ENCODE results near the gene SPO11. TPM values are rescaled to one million over a fixed set of nuclear protein-coding genes. Genes with fewer than 3 reads are reported as not detected.
"Not testable (repeated sequence)": the region's sequence is repeated elsewhere in the genome, so short reads cannot be mapped to it uniquely, and the experiment has no call there.

Gene SPO11
- total and polyA plus RNA-seq, 2 donors: not detected

DNA sequence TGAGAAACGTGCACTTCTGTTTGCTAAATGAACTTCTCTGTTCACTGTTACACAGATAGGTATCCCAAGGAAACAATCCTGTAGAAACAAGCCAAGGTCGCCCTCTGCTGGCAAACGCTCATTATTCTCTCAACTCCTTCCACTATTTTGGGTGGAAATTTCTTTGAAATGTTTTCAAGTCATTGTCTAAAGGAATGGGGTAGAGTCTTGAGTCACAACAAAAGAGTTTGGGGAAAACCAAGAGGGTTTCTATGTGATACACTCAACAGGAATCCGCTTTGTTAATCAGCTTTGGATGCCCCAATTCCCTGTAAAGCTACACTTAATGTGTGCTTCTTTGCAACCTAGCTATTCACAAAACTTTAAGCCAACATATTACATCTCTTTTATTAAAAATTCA is 16.9 kb downstream of the SPO11 start:
- Histone ChIP-seq H3K4me1 (ENCODE audit: control insufficient read depth in 2 of 2, insufficient read depth in 2 of 2, low read length in 2 of 2) (no peaks in the 10 kb centered on the region), H3K4me3 (ENCODE audit: low read length in 2 of 2) (no peak overlapping the region), H3K36me3 (ENCODE audit: control insufficient read depth in 2 of 2, insufficient read depth in 2 of 2, low read length in 1 of 2) (no peaks in the 10 kb centered on the region), H3K27me3 (ENCODE audit: control insufficient read depth in 2 of 2, insufficient read depth in 1 of 2, low read length in 1 of 2) (peaks cover 10 to 11% of the 10 kb centered on the region in 2 donors), H3K9me3 (ENCODE audit: control insufficient read depth in 2 of 2, insufficient read depth in 1 of 2, low read length in 1 of 2) (peaks cover 0 to 3% of the 10 kb centered on the region in 2 donors), H3K27ac (ENCODE audit: low read depth in 1 of 2, low read length in 1 of 2) (no peak overlapping the region)
- WGBS: under 1% methylated on average over 4 of the region's 4 CpGs
- peak in 8 of 9 donors; percentile 38 to 78 (median 54) for DNase-seq (ENCODE audit: low read depth in 6 of 9, low spot score in 9 of 9)

GRCh38 chr20:57347393-57347792 is 17.8 kb downstream of the SPO11 start:
- Histone ChIP-seq H3K9me3 (ENCODE audit: control insufficient read depth in 2 of 2, insufficient read depth in 1 of 2, low read length in 1 of 2) (peaks cover 0 to 3% of the 10 kb centered on the region in 2 donors), H3K4me1 (ENCODE audit: control insufficient read depth in 2 of 2, insufficient read depth in 2 of 2, low read length in 2 of 2) (peaks cover 7 to 9% of the 10 kb centered on the region in 2 donors), H3K36me3 (ENCODE audit: control insufficient read depth in 2 of 2, insufficient read depth in 2 of 2, low read length in 1 of 2) (no peaks in the 10 kb centered on the region), H3K27ac (ENCODE audit: low read depth in 1 of 2, low read length in 1 of 2) (no peak overlapping the region), H3K27me3 (ENCODE audit: control insufficient read depth in 2 of 2, insufficient read depth in 1 of 2, low read length in 1 of 2) (peaks cover 8 to 11% of the 10 kb centered on the region in 2 donors), H3K4me3 (ENCODE audit: low read length in 2 of 2) (no peak overlapping the region)
- WGBS: 92% methylated on average over 4 of the region's 4 CpGs
- no peak for DNase-seq (ENCODE audit: low read depth in 6 of 9, low spot score in 9 of 9)

- H3K9me3 ChIP-seq (ENCODE audit: control insufficient read depth in 2 of 2, insufficient read depth in 1 of 2, low read length in 1 of 2); H3K36me3 ChIP-seq (ENCODE audit: control insufficient read depth in 2 of 2, insufficient read depth in 2 of 2, low read length in 1 of 2); H3K4me3 ChIP-seq (ENCODE audit: low read length in 2 of 2); H3K4me1 ChIP-seq (ENCODE audit: control insufficient read depth in 2 of 2, insufficient read depth in 2 of 2, low read length in 2 of 2); DNase-seq (ENCODE audit: low read depth in 6 of 9, low spot score in 9 of 9); H3K27ac ChIP-seq (ENCODE audit: low read depth in 1 of 2, low read length in 1 of 2): not testable (repeated sequence)
- WGBS: 76% methylated on average over 44 of the region's 47 CpGs
- H3K27me3 ChIP-seq (ENCODE audit: control insufficient read depth in 2 of 2, insufficient read depth in 1 of 2, low read length in 1 of 2): peaks cover 8 to 11% of the 10 kb centered on the region in 2 donors
Measured at GRCh38 chr20:57348200-57348921, 18.8 kb downstream of the SPO11 start.

DNA sequence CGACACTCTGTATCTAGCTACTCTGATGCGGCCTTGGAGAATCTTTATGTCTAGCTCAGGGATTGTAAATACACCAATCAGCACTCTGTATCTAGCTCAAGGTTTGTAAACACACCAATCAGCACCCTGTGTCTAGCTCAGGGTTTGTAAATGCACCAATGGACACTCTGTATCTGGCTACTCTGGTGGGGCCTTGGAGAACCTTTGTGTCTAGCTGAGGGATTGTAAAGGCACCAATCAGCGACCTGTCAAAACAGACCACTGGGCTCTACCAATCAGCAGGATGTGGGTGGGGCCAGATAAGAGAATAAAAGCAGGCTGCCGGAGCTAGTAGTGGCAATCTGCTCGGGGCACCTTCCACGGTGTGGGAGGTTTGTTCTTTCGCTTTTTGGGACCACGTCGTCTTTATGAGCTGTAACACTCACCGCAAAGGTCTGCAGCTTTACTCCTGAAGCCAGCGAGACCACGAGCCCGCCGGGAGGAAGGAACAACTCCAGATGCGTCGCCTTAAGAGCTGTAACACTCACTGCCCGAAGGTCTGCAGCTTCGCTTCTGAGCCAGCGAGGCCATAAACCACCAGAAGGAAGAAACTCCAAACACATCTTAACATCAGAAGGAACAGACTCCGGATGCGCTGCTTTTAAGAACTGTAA is 19.4 kb downstream of the SPO11 start:
- H3K27ac ChIP-seq (ENCODE audit: low read depth in 1 of 2, low read length in 1 of 2); H3K9me3 ChIP-seq (ENCODE audit: control insufficient read depth in 2 of 2, insufficient read depth in 1 of 2, low read length in 1 of 2); DNase-seq (ENCODE audit: low read depth in 6 of 9, low spot score in 9 of 9); H3K4me1 ChIP-seq (ENCODE audit: control insufficient read depth in 2 of 2, insufficient read depth in 2 of 2, low read length in 2 of 2); H3K4me3 ChIP-seq (ENCODE audit: low read length in 2 of 2): not testable (repeated sequence)
- Histone ChIP-seq H3K36me3 (ENCODE audit: control insufficient read depth in 2 of 2, insufficient read depth in 2 of 2, low read length in 1 of 2) (peaks cover 8 to 12% of the 10 kb centered on the region in 2 donors), H3K27me3 (ENCODE audit: control insufficient read depth in 2 of 2, insufficient read depth in 1 of 2, low read length in 1 of 2) (peaks cover 8 to 11% of the 10 kb centered on the region in 2 donors)
- 86% methylated on average over 21 of the region's 21 CpGs for WGBS

- Histone ChIP-seq H3K4me1 (ENCODE audit: control insufficient read depth in 2 of 2, insufficient read depth in 2 of 2, low read length in 2 of 2) (peaks cover 9% of the 10 kb centered on the region in 2 donors), H3K27me3 (ENCODE audit: control insufficient read depth in 2 of 2, insufficient read depth in 1 of 2, low read length in 1 of 2) (peaks cover 8 to 9% of the 10 kb centered on the region in 2 donors), H3K9me3 (ENCODE audit: control insufficient read depth in 2 of 2, insufficient read depth in 1 of 2, low read length in 1 of 2) (peaks cover 0 to 3% of the 10 kb centered on the region in 2 donors), H3K27ac (ENCODE audit: low read depth in 1 of 2, low read length in 1 of 2) (no peak overlapping the region), H3K4me3 (ENCODE audit: low read length in 2 of 2) (no peak overlapping the region), H3K36me3 (ENCODE audit: control insufficient read depth in 2 of 2, insufficient read depth in 2 of 2, low read length in 1 of 2) (peaks cover 17 to 22% of the 10 kb centered on the region in 2 donors)
- no peak for DNase-seq (ENCODE audit: low read depth in 6 of 9, low spot score in 9 of 9)
- 97% methylated on average over 16 of the region's 16 CpGs for WGBS
Measured at GRCh38 chr20:57350081-57350710, 20.6 kb downstream of the SPO11 start.

GRCh38 chr20:57350726-57351041 is 21.1 kb downstream of the SPO11 start:
- H3K4me3 ChIP-seq (ENCODE audit: low read length in 2 of 2): peak overlapping the region; percentile 74 to 81

GRCh38 chr20:57351042-57351783 is 21.6 kb downstream of the SPO11 start, which contains the start of gene RAE1:
RAE1 (plus strand) TSS chr20:57351255; CDS start chr20:57354039, 2,784 bp downstream.
- Histone ChIP-seq H3K27ac (ENCODE audit: low read depth in 1 of 2, low read length in 1 of 2) (peak within 1 kb of the TSS; percentile 75 to 89), H3K4me3 (ENCODE audit: low read length in 2 of 2) (peak within 1 kb of the TSS; percentile 74 to 81), H3K27me3 (ENCODE audit: control insufficient read depth in 2 of 2, insufficient read depth in 1 of 2, low read length in 1 of 2) (peaks cover 8 to 9% of the 10 kb centered on the region in 2 donors), H3K4me1 (ENCODE audit: control insufficient read depth in 2 of 2, insufficient read depth in 2 of 2, low read length in 2 of 2) (peaks cover 9% of the 10 kb centered on the region in 2 donors), H3K36me3 (ENCODE audit: control insufficient read depth in 2 of 2, insufficient read depth in 2 of 2, low read length in 1 of 2) (peaks cover 23 to 29% of the 10 kb centered on the region in 2 donors), H3K9me3 (ENCODE audit: control insufficient read depth in 2 of 2, insufficient read depth in 1 of 2, low read length in 1 of 2) (peaks cover 0 to 3% of the 10 kb centered on the region in 2 donors)
- WGBS: under 1% methylated on average over 64 of the region's 64 CpGs
- DNase-seq (ENCODE audit: low read depth in 6 of 9, low spot score in 9 of 9): peak; percentile 74 to 94 (median 85)

More at GRCh38 chr20:57350726-57351041, 21.1 kb downstream of the SPO11 start:
- Histone ChIP-seq H3K27ac (ENCODE audit: low read depth in 1 of 2, low read length in 1 of 2) (peak overlapping the region; percentile 75 to 89), H3K36me3 (ENCODE audit: control insufficient read depth in 2 of 2, insufficient read depth in 2 of 2, low read length in 1 of 2) (peaks cover 22 to 27% of the 10 kb centered on the region in 2 donors)
- DNase-seq (ENCODE audit: low read depth in 6 of 9, low spot score in 9 of 9); H3K27me3 ChIP-seq (ENCODE audit: control insufficient read depth in 2 of 2, insufficient read depth in 1 of 2, low read length in 1 of 2); H3K9me3 ChIP-seq (ENCODE audit: control insufficient read depth in 2 of 2, insufficient read depth in 1 of 2, low read length in 1 of 2); H3K4me1 ChIP-seq (ENCODE audit: control insufficient read depth in 2 of 2, insufficient read depth in 2 of 2, low read length in 2 of 2): not testable (repeated sequence)
- WGBS: 22% methylated on average over 10 of the region's 24 CpGs

DNA sequence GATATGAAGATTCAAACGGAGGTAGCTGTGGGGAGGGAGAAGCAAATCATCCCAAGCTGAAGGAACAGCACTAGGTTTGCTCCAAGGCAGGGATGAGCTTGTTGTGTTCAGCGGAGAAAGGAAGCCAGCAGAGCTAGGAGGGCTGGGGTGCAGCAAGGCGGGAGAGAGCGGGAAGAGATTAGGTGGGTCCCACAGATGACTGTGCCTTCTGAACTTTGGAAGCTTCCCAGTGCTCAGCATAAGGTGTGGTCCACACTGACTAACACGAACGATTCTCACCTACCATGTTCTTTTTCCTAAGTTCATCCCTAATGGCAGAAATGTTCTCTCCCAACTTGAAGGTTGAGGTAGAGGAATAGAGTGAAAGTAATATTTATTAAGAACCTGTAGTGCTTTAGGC is 22.7 kb downstream of the SPO11 start:
- Histone ChIP-seq H3K4me1 (ENCODE audit: control insufficient read depth in 2 of 2, insufficient read depth in 2 of 2, low read length in 2 of 2) (peaks cover 9% of the 10 kb centered on the region in 2 donors), H3K27me3 (ENCODE audit: control insufficient read depth in 2 of 2, insufficient read depth in 1 of 2, low read length in 1 of 2) (peaks cover 5 to 8% of the 10 kb centered on the region in 2 donors), H3K4me3 (ENCODE audit: low read length in 2 of 2) (peak overlapping the region; percentile 74 to 81), H3K27ac (ENCODE audit: low read depth in 1 of 2, low read length in 1 of 2) (no peak overlapping the region), H3K36me3 (ENCODE audit: control insufficient read depth in 2 of 2, insufficient read depth in 2 of 2, low read length in 1 of 2) (peaks cover 23 to 29% of the 10 kb centered on the region in 2 donors), H3K9me3 (ENCODE audit: control insufficient read depth in 2 of 2, insufficient read depth in 1 of 2, low read length in 1 of 2) (peaks cover 0 to 3% of the 10 kb centered on the region in 2 donors)
- 89% methylated on average over 6 of the region's 6 CpGs for WGBS
- no peak for DNase-seq (ENCODE audit: low read depth in 6 of 9, low spot score in 9 of 9)
